ENCODE measurements around the gene C10orf95.

The C10orf95 gene

DNA sequence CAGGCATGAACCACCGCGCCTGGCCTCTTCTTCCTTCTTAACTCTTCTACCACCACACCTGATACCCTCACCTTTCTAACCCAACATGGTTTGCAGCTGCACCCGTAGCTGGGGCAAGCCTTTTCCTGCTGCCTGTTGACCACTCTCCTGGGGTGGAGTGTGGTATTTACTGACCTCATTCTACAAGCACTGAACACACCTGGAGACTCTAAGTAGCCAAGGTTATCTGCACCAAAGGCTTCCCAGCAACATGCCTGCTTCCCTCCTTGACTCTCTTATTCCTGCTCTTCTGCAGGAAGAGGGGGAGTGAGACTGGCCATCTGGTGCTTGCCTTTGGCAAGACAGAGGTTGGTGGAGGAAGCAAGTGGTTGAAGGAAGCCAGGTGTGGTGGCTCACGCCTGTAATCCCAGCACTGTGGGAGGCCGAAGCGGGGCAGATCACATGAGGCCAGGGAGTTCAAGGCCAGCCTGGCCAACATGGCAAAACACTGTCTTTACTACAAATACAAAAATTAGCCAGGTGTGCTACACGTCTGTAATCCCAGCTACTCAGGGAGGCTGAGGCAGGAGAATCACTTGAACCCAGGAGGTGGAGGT, 41.1 kb upstream of the C10orf95 start:
- TF ChIP-seq, protein P1, sequence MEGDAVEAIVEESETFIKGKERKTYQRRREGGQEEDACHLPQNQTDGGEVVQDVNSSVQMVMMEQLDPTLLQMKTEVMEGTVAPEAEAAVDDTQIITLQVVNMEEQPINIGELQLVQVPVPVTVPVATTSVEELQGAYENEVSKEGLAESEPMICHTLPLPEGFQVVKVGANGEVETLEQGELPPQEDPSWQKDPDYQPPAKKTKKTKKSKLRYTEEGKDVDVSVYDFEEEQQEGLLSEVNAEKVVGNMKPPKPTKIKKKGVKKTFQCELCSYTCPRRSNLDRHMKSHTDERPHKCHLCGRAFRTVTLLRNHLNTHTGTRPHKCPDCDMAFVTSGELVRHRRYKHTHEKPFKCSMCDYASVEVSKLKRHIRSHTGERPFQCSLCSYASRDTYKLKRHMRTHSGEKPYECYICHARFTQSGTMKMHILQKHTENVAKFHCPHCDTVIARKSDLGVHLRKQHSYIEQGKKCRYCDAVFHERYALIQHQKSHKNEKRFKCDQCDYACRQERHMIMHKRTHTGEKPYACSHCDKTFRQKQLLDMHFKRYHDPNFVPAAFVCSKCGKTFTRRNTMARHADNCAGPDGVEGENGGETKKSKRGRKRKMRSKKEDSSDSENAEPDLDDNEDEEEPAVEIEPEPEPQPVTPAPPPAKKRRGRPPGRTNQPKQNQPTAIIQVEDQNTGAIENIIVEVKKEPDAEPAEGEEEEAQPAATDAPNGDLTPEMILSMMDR (IDR thresholded peaks at IDR 0.05; ENCODE audit: insufficient read depth, low read length, poor library complexity, severe bottlenecking), result no peak
- H3K4me3 ChIP-seq (replicated peaks; ENCODE audit: low read depth, low read length), result no peak overlapping the region
- peaks cover 14% of the 10 kb centered on the region for H3K36me3 ChIP-seq (ENCODE audit: control insufficient read depth, insufficient read depth, low read length)
- H3K27me3 ChIP-seq (replicated peaks; ENCODE audit: control insufficient read depth, insufficient read depth, low read length), result no peaks in the 10 kb centered on the region
- no peak for DNase-seq (ENCODE audit: extremely low read depth, insufficient read length)

DNA sequence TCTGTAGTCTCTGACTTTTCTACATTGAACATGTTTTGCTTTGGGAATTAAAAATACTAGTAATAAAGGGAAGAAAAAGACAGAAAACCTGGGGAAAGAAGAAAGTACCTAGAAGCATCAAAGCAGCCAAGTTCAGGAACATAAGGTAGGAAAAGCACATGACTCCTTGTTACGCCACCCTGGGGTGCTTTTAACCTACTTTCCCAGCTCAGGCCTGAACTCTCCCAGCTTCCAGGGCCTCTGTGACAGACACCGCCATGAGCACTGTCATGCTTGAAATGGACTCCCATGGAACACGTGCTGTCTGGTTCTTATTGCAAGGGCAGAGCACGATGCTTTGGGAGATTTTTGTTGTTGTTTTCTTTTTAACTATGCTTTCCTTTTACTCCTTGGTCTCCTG, 39.8 kb upstream of the C10orf95 start:
- no peaks in the 10 kb centered on the region for H3K27me3 ChIP-seq (replicated peaks; ENCODE audit: control insufficient read depth, insufficient read depth, low read length)
- TF ChIP-seq, protein P1 (IDR thresholded peaks at IDR 0.05; ENCODE audit: insufficient read depth, low read length, poor library complexity, severe bottlenecking), result no peak
- no peak for DNase-seq (ENCODE audit: extremely low read depth, insufficient read length)
- H3K36me3 ChIP-seq (ENCODE audit: control insufficient read depth, insufficient read depth, low read length), result peaks cover 17% of the 10 kb centered on the region
- no peak overlapping the region for H3K4me3 ChIP-seq (replicated peaks; ENCODE audit: low read depth, low read length)

DNA sequence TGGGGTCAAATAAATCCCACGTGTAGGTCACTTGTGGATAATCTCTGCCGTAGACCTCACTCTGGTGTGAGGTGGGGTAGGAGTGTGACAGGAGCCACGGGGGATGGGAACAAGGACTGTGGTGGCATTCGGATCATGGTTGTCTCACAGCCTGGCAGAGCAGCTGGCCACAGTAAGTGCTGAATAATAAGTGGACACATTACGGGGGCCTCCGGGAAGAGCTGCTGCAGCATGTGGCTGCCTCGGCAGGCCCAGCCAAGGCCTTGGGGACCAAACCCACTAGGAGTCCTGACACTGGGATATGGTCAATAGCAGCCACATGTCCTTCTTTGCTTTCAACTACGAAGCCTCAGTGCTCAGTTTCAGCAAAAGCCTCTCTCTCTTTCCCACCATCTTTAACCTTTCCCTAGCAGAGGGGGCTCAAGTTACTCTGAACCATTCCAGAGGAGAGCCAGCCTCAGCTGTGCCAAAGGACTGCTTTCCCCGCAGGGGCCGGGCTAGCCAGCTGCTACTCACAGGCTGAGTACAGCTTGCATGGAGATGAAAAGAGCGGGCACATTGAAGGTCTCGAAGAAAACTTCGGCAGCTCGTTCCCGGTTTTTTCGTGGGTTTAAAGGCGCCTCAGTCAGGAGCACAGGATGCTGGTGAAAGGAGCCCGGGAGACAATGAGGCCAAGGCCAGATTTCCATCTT, 33.9 kb upstream of the C10orf95 start:
- TF ChIP-seq, protein P1 (IDR thresholded peaks at IDR 0.05; ENCODE audit: insufficient read depth, low read length, poor library complexity, severe bottlenecking), result no peak
- H3K36me3 ChIP-seq (ENCODE audit: control insufficient read depth, insufficient read depth, low read length), result peaks cover 46% of the 10 kb centered on the region
- no peak for DNase-seq (ENCODE audit: extremely low read depth, insufficient read length)

DNA sequence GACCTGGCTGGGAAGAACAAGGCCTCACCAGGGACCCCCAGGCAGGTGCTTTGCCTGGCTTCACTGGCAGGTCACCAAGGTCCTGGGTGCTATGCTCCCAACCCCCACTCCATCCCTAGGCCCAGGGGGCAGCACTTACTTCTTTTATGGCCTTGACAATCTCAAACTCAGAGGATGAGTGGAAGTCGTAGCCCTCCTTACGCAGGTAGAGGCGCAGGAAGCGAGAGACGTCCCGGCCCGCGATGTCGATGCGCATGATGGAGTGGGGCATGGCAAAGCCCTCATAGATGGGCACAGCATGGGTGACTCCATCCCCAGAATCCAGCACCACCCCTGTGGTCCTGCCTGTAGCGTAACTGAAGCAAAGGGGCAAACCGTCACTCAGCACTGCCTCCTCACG, 32.7 kb upstream of the C10orf95 start:
- no peak overlapping the region for H3K4me3 ChIP-seq (replicated peaks; ENCODE audit: low read depth, low read length)
- TF ChIP-seq, protein P1 (IDR thresholded peaks at IDR 0.05; ENCODE audit: insufficient read depth, low read length, poor library complexity, severe bottlenecking), result no peak
- DNase-seq (ENCODE audit: extremely low read depth, insufficient read length), result no peak
- H3K27me3 ChIP-seq (replicated peaks; ENCODE audit: control insufficient read depth, insufficient read depth, low read length), result no peaks in the 10 kb centered on the region
- peaks cover 48% of the 10 kb centered on the region for H3K36me3 ChIP-seq (ENCODE audit: control insufficient read depth, insufficient read depth, low read length)

More for the DNA sequence above, 33.9 kb upstream of the C10orf95 start:
- no peaks in the 10 kb centered on the region for H3K27me3 ChIP-seq (replicated peaks; ENCODE audit: control insufficient read depth, insufficient read depth, low read length)
- H3K4me3 ChIP-seq (replicated peaks; ENCODE audit: low read depth, low read length), result no peak overlapping the region

DNA sequence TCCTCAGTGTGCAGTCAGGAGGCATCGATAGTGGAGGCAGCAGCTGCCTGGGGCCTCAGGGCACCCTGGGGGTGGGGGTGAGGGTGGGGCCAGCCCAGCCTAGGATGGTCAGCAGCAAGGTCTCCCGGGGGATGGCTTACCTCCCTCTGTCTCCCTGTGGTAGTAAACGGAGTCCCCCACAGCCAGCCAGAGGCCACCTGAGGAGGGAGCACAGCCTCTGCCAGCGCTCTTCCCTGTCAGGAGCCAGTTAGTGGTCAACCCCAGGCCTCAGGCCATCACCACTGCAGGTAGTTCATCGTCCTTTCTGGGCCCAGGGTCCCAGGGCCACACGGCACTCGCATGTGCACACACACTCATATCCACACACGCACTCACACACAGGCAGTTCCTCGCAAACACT, 29.1 kb upstream of the C10orf95 start:
- TF ChIP-seq, protein P1 (IDR thresholded peaks at IDR 0.05; ENCODE audit: insufficient read depth, low read length, poor library complexity, severe bottlenecking), result no peak
- DNase-seq (ENCODE audit: extremely low read depth, insufficient read length), result no peak
- Histone ChIP-seq H3K36me3 (ENCODE audit: control insufficient read depth, insufficient read depth, low read length) (peaks cover 41% of the 10 kb centered on the region), H3K27me3 (replicated peaks; ENCODE audit: control insufficient read depth, insufficient read depth, low read length) (no peaks in the 10 kb centered on the region), H3K4me3 (replicated peaks; ENCODE audit: low read depth, low read length) (no peak overlapping the region)

All from GM06990 (cell line).